ENCODE data around the gene MAPKAPK3.

DNA sequence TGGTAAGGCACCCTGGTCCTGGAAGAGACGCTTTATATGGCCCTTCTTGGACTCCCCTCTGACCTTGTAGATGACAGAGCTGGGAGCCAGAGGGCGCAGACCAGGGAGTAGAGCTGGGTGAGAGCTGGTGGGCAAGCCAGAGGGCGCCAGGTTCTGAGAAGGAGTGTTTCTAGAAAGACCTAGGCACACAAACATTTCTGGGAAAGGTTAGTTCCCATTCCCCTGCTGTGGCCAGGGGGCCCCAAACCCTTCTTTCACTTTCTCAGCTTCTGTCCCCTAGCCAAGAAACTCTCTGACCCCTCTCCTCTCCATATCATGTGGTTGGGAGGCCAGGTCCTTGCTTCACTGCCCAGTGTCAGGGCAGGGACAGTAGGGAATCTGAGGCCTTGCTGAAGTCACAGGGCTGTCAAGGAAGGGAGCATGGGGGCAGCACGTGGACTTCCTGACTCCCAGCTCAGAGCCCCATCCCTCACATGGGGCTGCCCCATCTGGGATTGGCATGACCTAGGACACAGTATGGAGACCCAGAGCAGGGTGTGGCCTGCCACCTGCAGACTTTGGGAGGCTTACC lies 44.1 kb upstream of the MAPKAPK3 start:
- no peak for TF ChIP-seq EP300 (IDR thresholded peaks at IDR 0.05)
- no peak for TF ChIP-seq POLR2A (IDR thresholded peaks at IDR 0.05)
- TF ChIP-seq, protein P1, sequence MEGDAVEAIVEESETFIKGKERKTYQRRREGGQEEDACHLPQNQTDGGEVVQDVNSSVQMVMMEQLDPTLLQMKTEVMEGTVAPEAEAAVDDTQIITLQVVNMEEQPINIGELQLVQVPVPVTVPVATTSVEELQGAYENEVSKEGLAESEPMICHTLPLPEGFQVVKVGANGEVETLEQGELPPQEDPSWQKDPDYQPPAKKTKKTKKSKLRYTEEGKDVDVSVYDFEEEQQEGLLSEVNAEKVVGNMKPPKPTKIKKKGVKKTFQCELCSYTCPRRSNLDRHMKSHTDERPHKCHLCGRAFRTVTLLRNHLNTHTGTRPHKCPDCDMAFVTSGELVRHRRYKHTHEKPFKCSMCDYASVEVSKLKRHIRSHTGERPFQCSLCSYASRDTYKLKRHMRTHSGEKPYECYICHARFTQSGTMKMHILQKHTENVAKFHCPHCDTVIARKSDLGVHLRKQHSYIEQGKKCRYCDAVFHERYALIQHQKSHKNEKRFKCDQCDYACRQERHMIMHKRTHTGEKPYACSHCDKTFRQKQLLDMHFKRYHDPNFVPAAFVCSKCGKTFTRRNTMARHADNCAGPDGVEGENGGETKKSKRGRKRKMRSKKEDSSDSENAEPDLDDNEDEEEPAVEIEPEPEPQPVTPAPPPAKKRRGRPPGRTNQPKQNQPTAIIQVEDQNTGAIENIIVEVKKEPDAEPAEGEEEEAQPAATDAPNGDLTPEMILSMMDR (IDR thresholded peaks at IDR 0.05): no peak

Measured in ovary (tissue), 3 donors.